Left lung (tissue), 10 donors: Measurements from ENCODE around the gene AOX1. TPM values are rescaled to one million over a fixed set of nuclear protein-coding genes. Genes with fewer than 3 reads are reported as not detected.
A peak's percentile ranks its signal among the peaks of the same experiment; 100 is the strongest.

Experiments used
- ATAC-seq: fragments of 200-7000 bp; cut with Tn5 transposase; one replicate; pipeline ENCODE4 v1.9.1; 2020; ENCODE audit warnings: moderate library complexity
- DNase-seq, 4 donors: peaks; one replicate each; pipeline ENCODE4 v3.0.0-alpha.2; 2013 to 2020
- H3K27ac ChIP-seq, 2 donors: fragments of 200-600 bp; sonication (generic) in 1 of 2; one replicate each; pipeline versions ENCODE4 v1.5.0 to v1.8.0; 2020 to 2021
- H3K27me3 ChIP-seq, 2 donors: fragments of 200-600 bp; sonication (generic) in 1 of 2; one replicate each; pipeline versions ENCODE4 v1.5.0 to v1.8.0; 2020 to 2021
- H3K36me3 ChIP-seq, 2 donors: fragments of 200-600 bp; sonication (generic) in 1 of 2; one replicate each; pipeline versions ENCODE4 v1.5.0 to v1.8.0; 2020 to 2021
- H3K4me1 ChIP-seq, 2 donors: fragments of 200-600 bp; one replicate each; pipeline ENCODE4 v1.8.0; 2021
- H3K4me3 ChIP-seq, 2 donors: fragments of 200-600 bp; sonication (generic) in 1 of 2; one replicate each; pipeline versions ENCODE4 v1.5.0 to v1.8.0; 2020 to 2021; ENCODE audit warnings: mild to moderate bottlenecking in 1 of 2
- H3K9me3 ChIP-seq, 2 donors: fragments of 200-600 bp; sonication (generic) in 1 of 2; one replicate each; pipeline versions ENCODE4 v1.5.0 to v1.8.0; 2020 to 2021
- CTCF ChIP-seq, 2 donors: fragments of 200-600 bp; sonication (generic) in 1 of 2; IDR thresholded peaks; one replicate each; pipeline versions ENCODE4 v1.5.0 to v1.8.0; 2021; ENCODE audit warnings: antibody characterized with exemption in 2 of 2
- intact Hi-C, 2 donors: fragments of 100-400 bp; cut with DNase I; formaldehyde crosslinking; loops; one replicate each; pipeline versions ENCODE4 v1.11.2 to v1.14.2; 2022
- polyA plus RNA-seq, 6 donors: library from polyadenylated mRNA; unstranded; fragments of 120-200 nt; gene quantifications; one replicate each; pipeline ENCODE4 v1.2.1, GENCODE V29; 2013; ENCODE audit not compliant: insufficient read length in 6 of 6
- total RNA-seq, 2 donors: library from RNA; stranded (reverse); fragmentation: NEBNext Ultra II Directional; extraction: Animal tissue kit (Norgen Biotek cat#: 25700); gene quantifications; one replicate each; pipeline ENCODE4 v1.2.1, GENCODE V29; 2021
- donor health status: DM: no; HTN: yes; CAD: no.
- donor health status: DM: no; HTN: no; CAD: no.

The AOX1 gene
- total and polyA plus RNA-seq, 8 donors = 5.4 to 32.4 (median 13.5) TPM

GRCh38 chr2:200655918-200656580, 70.2 kb downstream of the AOX1 start:
- Histone ChIP-seq H3K27me3 (no peaks in the 10 kb centered on the region), H3K27ac (no peak overlapping the region), H3K36me3 (no peaks in the 10 kb centered on the region), H3K4me3 (no peak overlapping the region), H3K9me3 (no peaks in the 10 kb centered on the region), H3K4me1 (no peaks in the 10 kb centered on the region)
- ATAC-seq = peak; percentile 31
- no peak for TF ChIP-seq CTCF (IDR thresholded peaks at IDR 0.05)
- DNase-seq = peak in 1 of 4 donors; percentile 31
- intact Hi-C loops = no loop called here

GRCh38 chr2:200658278-200658864, 72.6 kb downstream of the AOX1 start:
- no peak for TF ChIP-seq CTCF (IDR thresholded peaks at IDR 0.05)
- DNase-seq (no peak), ATAC-seq (no peak)
- Histone ChIP-seq H3K27ac (no peak overlapping the region), H3K9me3 (no peaks in the 10 kb centered on the region), H3K4me3 (no peak overlapping the region), H3K27me3 (no peaks in the 10 kb centered on the region), H3K36me3 (no peaks in the 10 kb centered on the region), H3K4me1 (no peaks in the 10 kb centered on the region)
- intact Hi-C loops = no loop called here

- Histone ChIP-seq H3K4me1 (no peaks in the 10 kb centered on the region), H3K27ac (no peak overlapping the region), H3K4me3 (no peak overlapping the region), H3K36me3 (no peaks in the 10 kb centered on the region), H3K9me3 (no peaks in the 10 kb centered on the region), H3K27me3 (no peaks in the 10 kb centered on the region)
- DNase-seq (no peak), ATAC-seq (no peak)
- intact Hi-C loops = no loop called here
- no peak for TF ChIP-seq CTCF (IDR thresholded peaks at IDR 0.05)
Observed at GRCh38 chr2:200659410-200659809, 73.6 kb downstream of the AOX1 start.

- no peak for TF ChIP-seq CTCF (IDR thresholded peaks at IDR 0.05)
- intact Hi-C loops = no loop called here
- no peaks in the 10 kb centered on the region for H3K36me3 ChIP-seq
- H3K27ac ChIP-seq = no peak overlapping the region
- H3K4me3 ChIP-seq = no peak overlapping the region
- no peaks in the 10 kb centered on the region for H3K9me3 ChIP-seq
- DNase-seq = no peak
- ATAC-seq = no peak
- no peaks in the 10 kb centered on the region for H3K27me3 ChIP-seq
- no peaks in the 10 kb centered on the region for H3K4me1 ChIP-seq
Observed at GRCh38 chr2:200661477-200661876, 75.7 kb downstream of the AOX1 start.

- no peaks in the 10 kb centered on the region for H3K4me1 ChIP-seq
- H3K4me3 ChIP-seq = no peak overlapping the region
- H3K36me3 ChIP-seq = no peaks in the 10 kb centered on the region
- intact Hi-C loops = no loop called here
- H3K9me3 ChIP-seq = no peaks in the 10 kb centered on the region
- DNase-seq (no peak), ATAC-seq (peak; percentile 31)
- no peak for TF ChIP-seq CTCF (IDR thresholded peaks at IDR 0.05)
- H3K27ac ChIP-seq = no peak overlapping the region
- no peaks in the 10 kb centered on the region for H3K27me3 ChIP-seq
Observed at GRCh38 chr2:200662727-200663126, 76.9 kb downstream of the AOX1 start.
